Prostate gland (tissue), 2 donors: ENCODE measurements around the gene NEK6.

Experiments
- CTCF ChIP-seq, 4 experiments: fragments of 200-600 bp in 2 of 4; fragments of 450-650 bp in 2 of 4; sonication (generic) in 2 of 4; IDR thresholded peaks; 1 replicate in 3 of 4; 2 replicates in 1 of 4; pipeline ENCODE4 v1.5.1; 2016 to 2019; ENCODE audit warnings: antibody characterized with exemption in 4 of 4, mild to moderate bottlenecking in 2 of 4, moderate library complexity in 2 of 4
- POLR2AphosphoS5 ChIP-seq: sonication (generic); formaldehyde crosslinking; IDR thresholded peaks from one replicate; pipeline ENCODE4 v1.6.1; 2017; ENCODE audit warnings: antibody characterized with exemption

GRCh38 chr9:124263213-124263612, 5.5 kb downstream of the NEK6 start:
- TF ChIP-seq POLR2AphosphoS5 (no peak), CTCF (IDR thresholded peaks at IDR 0.05) (no peak)
